K562 (cell line): ENCODE data around the gene MSS51. TPM values are rescaled to one million over a fixed set of nuclear protein-coding genes. Genes with fewer than 3 reads are reported as not detected.

ENCODE experiments used
- ATAC-seq: fragments of 200-7000 bp; cut with Tn5 transposase; 3 replicates; pipeline ENCODE4 v1.9.1; 2020; ENCODE audit warnings: moderate library complexity
- BruUV-seq: library from RNA; stranded (reverse); fragments of 400-500 nt; replicated peaks from 2 replicates; lab custom pipeline; 2021; lab: Mats Ljungman, UMichigan
- CTCF ChIA-PET: fragments of 300-600 bp; formaldehyde crosslinking; extraction: SDS; loops from one replicate; lab custom pipeline; 2021; ENCODE audit warnings: low intra/inter-chr PET ratio; lab: Yijun Ruan, JAX
- POLR2A ChIA-PET: fragments of 300-600, 350-650 bp; sonication (Branson Sonifier 250); formaldehyde crosslinking; extraction: SDS; loops from one replicate; lab custom pipeline; 2021; ENCODE audit warnings: antibody characterized with exemption, inconsistent platforms; lab: Yijun Ruan, JAX
- DNase-seq, 4 experiments: peaks; one replicate each; pipeline versions ENCODE4 v3.0.0 to v3.0.0-alpha.2; 2011 to 2018; ENCODE audit warnings: low spot score in 3 of 4, mixed read lengths in 3 of 4; ENCODE audit errors: extremely low read depth in 1 of 4
- FAIRE-seq: peaks from 2 replicates; lab custom pipeline; 2011; peaks lifted over from hg19 to GRCh38; lab: Jason Lieb, UNC
- H2AFZ ChIP-seq: 2 replicates; pipeline ENCODE4 v1.6.0; 2011; ENCODE audit warnings: low read depth, low read length, control low read depth, inconsistent platforms
- H3K27ac ChIP-seq: fragments of 200-600 bp; 3 replicates; pipeline ENCODE4 v1.8.0; 2011; ENCODE audit warnings: low read depth, mild to moderate bottlenecking, control low read depth, inconsistent platforms, low read length, moderate library complexity, mixed read lengths; ENCODE audit errors: extremely low read depth
- H3K27me3 ChIP-seq, 2 experiments: fragments of 300-600 bp in 1 of 2; 2 replicates in 1 of 2; 3 replicates in 1 of 2; pipeline versions ENCODE4 v1.6.0 to v1.8.0; 2011; ENCODE audit warnings: inconsistent platforms in 2 of 2, low read length in 2 of 2, mild to moderate bottlenecking in 1 of 2, mixed read lengths in 1 of 2, moderate library complexity in 1 of 2; ENCODE audit not compliant: control insufficient read depth in 2 of 2, insufficient read depth in 2 of 2
- H3K36me3 ChIP-seq: fragments of 300-600 bp; 3 replicates; pipeline ENCODE4 v1.8.0; 2011; ENCODE audit warnings: mild to moderate bottlenecking, low read length, inconsistent platforms; ENCODE audit not compliant: control insufficient read depth, insufficient read depth
- H3K4me1 ChIP-seq, 2 experiments: fragments of 200-600 bp in 1 of 2; replicated peaks in 1 of 2; 2 replicates in 1 of 2; 3 replicates in 1 of 2; pipeline versions ENCODE4 v1.5.1 to v1.8.0; 2011; ENCODE audit warnings: inconsistent platforms in 2 of 2, low read length in 2 of 2, mild to moderate bottlenecking in 1 of 2, mixed read lengths in 1 of 2, moderate library complexity in 1 of 2; ENCODE audit not compliant: control insufficient read depth in 2 of 2, insufficient read depth in 2 of 2
- H3K4me2 ChIP-seq: 2 replicates; pipeline ENCODE4 v1.6.1; 2011; ENCODE audit warnings: low read length, control low read depth, inconsistent platforms, mixed read lengths; ENCODE audit not compliant: insufficient read depth
- H3K4me3 ChIP-seq: fragments of 200-600 bp; sonication (generic), shearing (Covaris generic); 2 replicates; pipeline ENCODE4 v1.5.1; 2016; ENCODE audit warnings: control low read depth, inconsistent platforms
- H3K79me2 ChIP-seq: fragments of 200-600 bp; 3 replicates; pipeline ENCODE4 v1.8.0; 2011; ENCODE audit warnings: low read length, inconsistent platforms; ENCODE audit not compliant: control insufficient read depth, insufficient read depth
- H3K9ac ChIP-seq, 2 experiments: 2 replicates each; pipeline versions ENCODE4 v1.6.0 to v1.6.1; 2011; ENCODE audit warnings: low read depth in 2 of 2, low read length in 2 of 2, control low read depth in 1 of 2, inconsistent platforms in 1 of 2, mild to moderate bottlenecking in 1 of 2, mixed read lengths in 1 of 2; ENCODE audit not compliant: insufficient read depth in 1 of 2
- H3K9me1 ChIP-seq: one replicate; pipeline ENCODE4 v1.6.0; 2011; ENCODE audit warnings: inconsistent platforms, mild to moderate bottlenecking, low read length, moderate library complexity; ENCODE audit not compliant: control insufficient read depth, insufficient read depth
- H3K9me3 ChIP-seq: replicated peaks from 2 replicates; pipeline ENCODE4 v1.5.1; 2011; ENCODE audit warnings: low read depth, low read length, inconsistent platforms; ENCODE audit not compliant: control insufficient read depth, insufficient read depth
- H4K20me1 ChIP-seq: replicated peaks from 2 replicates; pipeline ENCODE4 v1.6.1; 2011; ENCODE audit warnings: low read length, inconsistent platforms, mixed read lengths; ENCODE audit not compliant: control insufficient read depth, insufficient read depth
- CBX2 ChIP-seq: fragments of 200-600 bp; sonication (generic); IDR thresholded peaks from one replicate; pipeline ENCODE4 v1.6.1; 2012; ENCODE audit warnings: mild to moderate bottlenecking, low read length, inconsistent platforms; ENCODE audit not compliant: insufficient read depth, poor library complexity, severe bottlenecking
- FOXK2 ChIP-seq, 2 experiments: fragments of 450-650 bp; IDR thresholded peaks in 1 of 2; conservative IDR thresholded peaks in 1 of 2; 2 replicates each; pipeline ENCODE4 v1.6.1; 2016; ENCODE audit warnings: low read depth in 2 of 2, mild to moderate bottlenecking in 1 of 2
- HOXB6 ChIP-seq: fragments of 250-450 bp; sonication (Bioruptor Pico); IDR thresholded peaks from 2 replicates; pipeline ENCODE4 v1.5.1; 2022; ENCODE audit warnings: mild to moderate bottlenecking, borderline replicate concordance
- JUN ChIP-seq, 2 experiments: sonication (generic) in 1 of 2; formaldehyde crosslinking in 1 of 2; IDR thresholded peaks; 2 replicates each; pipeline versions ENCODE4 v1.6.1 to v1.8.0; 2012 to 2022; ENCODE audit warnings: borderline replicate concordance in 2 of 2, mild to moderate bottlenecking in 2 of 2, improper control_type of control experiment in 1 of 2, low read depth in 1 of 2, low read length in 1 of 2, missing genetic modification reagents in 1 of 2
- ZNF79 ChIP-seq: fragments of 250-450 bp; sonication (Bioruptor Pico); IDR thresholded peaks from 2 replicates; pipeline ENCODE4 v1.4.0; 2020; ENCODE audit warnings: low read depth, mild to moderate bottlenecking, moderate library complexity
- WGBS: fragments of 100-300 bp; shearing (Covaris generic); methylation state at CpG from one replicate; pipeline ENCODE4 v1.1.6; 2016; ENCODE audit warnings: low coverage, mixed read lengths; ENCODE audit not compliant: insufficient coverage; ENCODE audit errors: missing lambda C conversion rate; 5-methylcytosine and 5-hydroxymethylcytosine counted together
- in situ Hi-C: fragments of 300-500 bp; cut with MboI; formaldehyde crosslinking; loops from 4 replicates; pipeline ENCODE4 v1.15.0; 2018; ENCODE audit warnings: inconsistent platforms, mixed read lengths
- intact Hi-C: fragments of 100-400 bp; cut with micrococcal nuclease; formaldehyde crosslinking; loops from 2 replicates; pipeline ENCODE4 v1.14.2; 2022
- polyA plus RNA-seq, 8 experiments: library from polyadenylated mRNA; depleted of rRNA in 4 of 8; stranded (reverse) in 5 of 8; unstranded in 3 of 8; fragments of >200 nt; fragmentation: Nextera tagmentation in 2 of 8; fragmentation: Illumina TruSeq in 1 of 8; extraction: Ambion mirVana in 2 of 8; extraction: Trizol in 1 of 8; gene quantifications; 2 replicates each; pipeline versions ENCODE4 v1.2.1 to v1.2.3, GENCODE V29; 2011 to 2014; ENCODE audit warnings: inconsistent platforms in 1 of 8, missing spikeins in 1 of 8
- total RNA-seq, 7 experiments: library from RNA; depleted of rRNA in 6 of 7; stranded (reverse); fragments of >200 nt in 6 of 7; fragmentation: Illumina TruSeq in 2 of 7; extraction: Trizol in 2 of 7; gene quantifications; 2 replicates each; pipeline versions ENCODE4 v1.2.1 to v1.2.3, GENCODE V29; 2011 to 2021; ENCODE audit warnings: low replicate concordance in 1 of 7
- TF ChIP-seq, protein P1 (sequence below): sonication (generic); formaldehyde crosslinking; IDR thresholded peaks from 2 replicates; pipeline ENCODE4 v1.8.0; 2022; ENCODE audit warnings: mild to moderate bottlenecking, missing genetic modification reagents
- TF ChIP-seq, protein P2 (sequence below): fragments of 450-650 bp; IDR thresholded peaks from 2 replicates; pipeline ENCODE4 v1.6.1; 2016; ENCODE audit warnings: mild to moderate bottlenecking

The MSS51 gene
- total and polyA plus RNA-seq, 9 of the 15 experiments (the other 6 are each of a cell fraction or from before 2014, with no cell fraction given): 0.28 to 1.8 (median 1.2) TPM

DNA sequence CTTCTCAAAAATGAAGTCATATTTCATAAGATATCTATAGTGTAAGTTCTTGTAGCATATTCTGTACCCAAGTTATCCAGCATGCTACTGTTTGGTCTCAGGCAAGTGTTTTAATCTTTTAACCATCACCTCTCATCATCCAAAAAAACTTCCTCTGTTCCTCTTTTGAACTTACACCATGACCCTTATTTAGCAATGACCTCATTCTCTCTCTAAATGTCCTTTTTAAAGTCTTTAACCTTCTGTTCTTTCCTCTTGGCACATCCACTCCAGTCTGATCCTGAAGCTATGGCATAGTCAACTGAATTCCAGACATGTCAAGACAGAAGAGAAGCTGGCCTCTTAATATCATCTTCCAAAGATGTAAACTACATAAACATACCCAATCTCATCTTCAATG is 36.2 kb upstream of the MSS51 start (continued):
- TF ChIP-seq JUN (IDR thresholded peaks at IDR 0.05; ENCODE audit: borderline replicate concordance, low read depth, low read length) (no peak), JUN (CRISPR knock-in tag; IDR thresholded peaks at IDR 0.05; ENCODE audit: borderline replicate concordance) (0 out of 2 replicates have a peak, but pooled peaks have one; percentile 31)
- TF ChIP-seq, protein P1, sequence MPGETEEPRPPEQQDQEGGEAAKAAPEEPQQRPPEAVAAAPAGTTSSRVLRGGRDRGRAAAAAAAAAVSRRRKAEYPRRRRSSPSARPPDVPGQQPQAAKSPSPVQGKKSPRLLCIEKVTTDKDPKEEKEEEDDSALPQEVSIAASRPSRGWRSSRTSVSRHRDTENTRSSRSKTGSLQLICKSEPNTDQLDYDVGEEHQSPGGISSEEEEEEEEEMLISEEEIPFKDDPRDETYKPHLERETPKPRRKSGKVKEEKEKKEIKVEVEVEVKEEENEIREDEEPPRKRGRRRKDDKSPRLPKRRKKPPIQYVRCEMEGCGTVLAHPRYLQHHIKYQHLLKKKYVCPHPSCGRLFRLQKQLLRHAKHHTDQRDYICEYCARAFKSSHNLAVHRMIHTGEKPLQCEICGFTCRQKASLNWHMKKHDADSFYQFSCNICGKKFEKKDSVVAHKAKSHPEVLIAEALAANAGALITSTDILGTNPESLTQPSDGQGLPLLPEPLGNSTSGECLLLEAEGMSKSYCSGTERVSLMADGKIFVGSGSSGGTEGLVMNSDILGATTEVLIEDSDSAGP (CRISPR knock-in tag): no peak

DNA sequence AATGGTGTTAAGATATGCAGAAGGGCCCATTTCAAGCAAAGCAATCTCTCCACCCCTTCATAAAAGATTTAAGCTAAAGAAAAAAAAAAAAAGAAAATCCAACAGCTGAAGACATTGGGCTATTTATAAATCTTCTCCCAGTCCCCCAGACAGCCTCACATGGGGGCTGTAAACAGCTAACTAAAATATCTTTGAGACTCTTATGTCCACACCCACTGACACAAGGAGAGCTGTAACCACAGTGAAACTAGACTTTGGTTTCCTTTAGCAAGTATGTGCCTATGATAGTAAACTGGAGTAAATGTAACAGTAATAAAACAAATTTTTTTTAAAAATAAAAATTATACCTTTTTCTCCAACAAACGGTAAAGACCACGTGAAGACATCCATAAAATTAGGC is 33.8 kb upstream of the MSS51 start:
- H3K79me2 ChIP-seq: no peaks in the 10 kb centered on the region
- no peak overlapping the region for H3K4me2 ChIP-seq
- FAIRE-seq (no peak), ATAC-seq (no peak), DNase-seq (no peak)
- no peaks in the 10 kb centered on the region for H3K4me1 ChIP-seq
- no peaks in the 10 kb centered on the region for H3K9me1 ChIP-seq
- H3K27me3 ChIP-seq: no peaks in the 10 kb centered on the region
- intact Hi-C loops (no loop called here), in situ Hi-C loops (no loop called here)
- ChIA-PET POLR2A (interaction anchor here (0.6 to 1.0 kb wide), 2 partner anchors 20 to 370 kb away, joined by 3 read pairs; partner anchors contain the start of gene P4HA1), CTCF (no interaction called here)
- no peaks in the 10 kb centered on the region for H4K20me1 ChIP-seq
- WGBS: 93% methylated on average over 2 of the region's 2 CpGs
- H3K4me3 ChIP-seq: no peak overlapping the region
- H3K27ac ChIP-seq: no peak overlapping the region
- H3K9me3 ChIP-seq: no peaks in the 10 kb centered on the region
- peaks cover 54% of the 10 kb centered on the region for H3K36me3 ChIP-seq
- no peak overlapping the region for H2AFZ ChIP-seq
- TF ChIP-seq CBX2 (no peak), FOXK2 (conservative IDR thresholded peaks at IDR 0.05 in 1 of 2, IDR thresholded peaks at IDR 0.05 in 1 of 2; ENCODE audit: low read depth in 2 of 2) (no peak), HOXB6 (CRISPR knock-in tag) (no peak), ZNF79 (CRISPR knock-in tag) (no peak)
- TF ChIP-seq, protein P2, sequence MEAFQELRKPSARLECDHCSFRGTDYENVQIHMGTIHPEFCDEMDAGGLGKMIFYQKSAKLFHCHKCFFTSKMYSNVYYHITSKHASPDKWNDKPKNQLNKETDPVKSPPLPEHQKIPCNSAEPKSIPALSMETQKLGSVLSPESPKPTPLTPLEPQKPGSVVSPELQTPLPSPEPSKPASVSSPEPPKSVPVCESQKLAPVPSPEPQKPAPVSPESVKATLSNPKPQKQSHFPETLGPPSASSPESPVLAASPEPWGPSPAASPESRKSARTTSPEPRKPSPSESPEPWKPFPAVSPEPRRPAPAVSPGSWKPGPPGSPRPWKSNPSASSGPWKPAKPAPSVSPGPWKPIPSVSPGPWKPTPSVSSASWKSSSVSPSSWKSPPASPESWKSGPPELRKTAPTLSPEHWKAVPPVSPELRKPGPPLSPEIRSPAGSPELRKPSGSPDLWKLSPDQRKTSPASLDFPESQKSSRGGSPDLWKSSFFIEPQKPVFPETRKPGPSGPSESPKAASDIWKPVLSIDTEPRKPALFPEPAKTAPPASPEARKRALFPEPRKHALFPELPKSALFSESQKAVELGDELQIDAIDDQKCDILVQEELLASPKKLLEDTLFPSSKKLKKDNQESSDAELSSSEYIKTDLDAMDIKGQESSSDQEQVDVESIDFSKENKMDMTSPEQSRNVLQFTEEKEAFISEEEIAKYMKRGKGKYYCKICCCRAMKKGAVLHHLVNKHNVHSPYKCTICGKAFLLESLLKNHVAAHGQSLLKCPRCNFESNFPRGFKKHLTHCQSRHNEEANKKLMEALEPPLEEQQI: no peak
- BruUV-seq: no TSS peak
- H3K9ac ChIP-seq: no peak overlapping the region
